NCI-H2107 treated with DMSO at 0.1 percent for 48 hours (cell line): Measurements from ENCODE around the gene SELENOM.
"Not testable (repeated sequence)": the region's sequence is repeated elsewhere in the genome, so short reads cannot be mapped to it uniquely, and the experiment has no call there.

Experiments used
- DNase-seq: peaks from one replicate; lab custom pipeline; 2025; ENCODE audit not compliant: unreplicated experiment; lab: John Stamatoyannopoulos, UW

The SELENOM gene

DNA sequence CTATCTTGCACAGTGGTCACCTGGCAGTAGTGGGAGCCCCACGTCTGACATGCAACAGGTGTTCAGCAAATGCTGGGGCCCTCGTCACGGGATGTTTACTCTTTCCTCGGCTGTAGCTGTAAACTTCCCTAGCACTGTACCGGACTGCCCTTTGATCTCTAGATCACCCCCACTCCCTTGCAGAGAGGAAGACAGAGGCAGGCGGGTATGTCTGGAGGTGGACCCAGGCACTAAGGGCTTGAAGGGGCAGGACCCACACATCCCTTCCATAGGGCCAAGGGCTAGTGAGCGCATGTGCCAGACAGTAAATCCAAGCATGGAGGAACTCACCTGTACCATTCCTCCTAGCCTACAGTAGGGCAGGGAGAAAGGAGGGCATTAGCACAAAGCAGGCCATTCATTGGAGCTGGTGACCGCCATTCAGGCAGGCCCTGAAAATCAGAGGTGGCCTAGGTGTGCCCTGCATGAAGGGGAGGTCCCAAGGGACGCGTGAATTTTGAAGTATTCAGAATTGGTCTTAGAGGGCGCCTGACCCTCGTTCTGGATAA, 28.2 kb downstream of the SELENOM start:
- no peak for DNase-seq

DNA sequence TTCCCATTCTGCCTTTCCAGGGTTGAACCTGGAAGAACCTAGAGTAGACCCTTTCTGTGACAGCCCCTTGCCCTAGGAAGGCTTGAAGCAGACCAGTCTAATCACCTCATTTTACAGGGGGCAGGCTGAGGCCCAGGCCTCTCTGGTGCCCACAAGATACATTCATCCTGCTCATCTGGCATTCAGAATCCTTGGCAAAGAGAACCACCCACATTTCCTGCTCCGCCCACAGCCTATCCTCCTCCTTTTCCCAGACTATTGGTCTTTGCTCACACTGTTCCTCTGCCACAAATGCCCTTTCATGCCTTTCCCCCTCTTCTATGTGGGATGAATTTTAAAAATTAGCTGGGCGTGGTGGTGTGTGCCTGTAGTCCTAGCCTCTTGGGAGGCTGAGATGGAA, 29.0 kb downstream of the SELENOM start:
- not testable (repeated sequence) for DNase-seq

DNA sequence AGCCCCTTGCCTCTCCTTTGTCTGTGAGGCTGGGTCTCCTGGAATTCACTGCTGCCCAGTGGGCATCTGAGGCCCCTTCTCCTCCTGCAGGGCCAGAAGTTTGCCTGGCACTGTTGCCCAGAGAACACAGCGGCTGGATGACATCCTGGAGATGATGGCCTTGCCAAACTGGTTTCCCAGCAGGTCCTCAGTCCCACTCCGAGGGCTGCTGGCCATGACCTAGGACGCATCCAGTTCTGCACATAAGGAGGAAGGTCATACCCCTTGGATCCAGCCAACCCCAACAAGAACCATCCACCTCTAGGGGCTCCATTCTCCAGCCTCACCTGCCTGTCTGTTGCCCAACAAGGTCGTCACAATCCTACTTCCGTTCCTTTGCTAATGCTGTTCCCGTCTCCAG, 29.7 kb downstream of the SELENOM start:
- no peak for DNase-seq

DNA sequence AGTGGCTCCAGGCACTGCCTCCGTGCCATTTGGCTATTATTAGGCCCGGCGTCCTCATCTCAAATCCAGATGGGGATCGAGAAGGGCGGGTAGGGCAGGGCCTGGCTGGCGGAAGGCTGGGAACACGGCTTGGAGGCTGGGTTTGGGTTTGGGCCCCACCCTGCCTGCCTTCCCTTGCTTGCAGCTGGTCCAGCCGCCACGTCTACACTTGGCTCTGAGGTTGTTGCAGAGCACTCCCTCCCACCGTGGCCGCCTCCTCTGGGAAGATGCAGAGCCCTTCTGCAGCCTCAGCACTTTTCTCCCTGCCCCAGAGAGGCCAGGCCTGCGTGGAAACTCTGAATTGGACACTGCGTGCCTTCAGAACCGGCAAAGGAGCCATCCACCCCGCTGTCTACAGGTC, 31.4 kb downstream of the SELENOM start:
- no peak for DNase-seq

DNA sequence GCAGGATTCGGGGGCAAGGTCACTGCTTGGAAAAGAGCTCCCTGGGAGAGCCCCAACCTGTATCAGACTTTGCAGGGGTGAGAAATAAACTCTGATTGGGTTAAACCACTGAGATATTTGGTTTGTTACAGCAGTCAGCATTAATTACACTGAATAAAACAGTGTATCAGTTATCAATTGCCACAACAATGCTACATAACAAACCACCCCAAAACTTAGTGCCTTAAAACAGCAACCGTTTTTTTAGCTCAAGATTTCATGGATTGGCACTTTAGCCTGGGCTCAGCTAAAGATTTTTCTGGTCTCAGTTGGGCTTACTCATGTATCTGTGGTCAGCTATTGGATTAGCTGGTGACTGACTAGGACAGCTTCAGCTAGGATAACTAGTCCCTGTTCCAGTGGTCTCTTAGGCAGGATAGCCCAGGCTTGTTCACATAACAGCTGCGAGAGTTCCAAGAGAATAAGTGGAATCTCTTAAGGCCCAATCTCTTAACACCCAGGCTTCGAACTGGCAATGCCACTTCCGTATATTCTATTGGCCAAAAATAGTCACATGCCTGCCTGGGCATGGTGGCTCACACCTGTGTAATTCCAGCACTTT, 33.7 kb downstream of the SELENOM start:
- not testable (repeated sequence) for DNase-seq

DNA sequence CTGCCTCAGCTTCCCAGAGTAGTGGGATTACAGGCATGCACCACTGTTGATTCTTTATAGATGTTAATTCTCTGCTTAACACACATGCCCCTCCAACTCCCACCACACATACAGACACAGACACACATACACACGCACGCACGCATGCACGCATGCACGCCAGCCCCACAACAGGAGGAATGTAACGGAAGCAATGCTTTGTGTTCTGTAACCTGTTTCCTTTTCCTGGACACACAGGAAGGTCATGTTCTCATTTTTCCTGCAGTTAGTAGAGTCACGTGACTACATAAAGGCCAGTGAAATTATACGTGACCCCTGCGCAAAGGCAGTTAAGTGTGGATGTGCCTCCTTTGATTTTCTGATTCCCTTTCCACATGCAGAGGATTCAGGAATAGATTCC, 34.2 kb downstream of the SELENOM start:
- DNase-seq: not testable (repeated sequence)

DNA sequence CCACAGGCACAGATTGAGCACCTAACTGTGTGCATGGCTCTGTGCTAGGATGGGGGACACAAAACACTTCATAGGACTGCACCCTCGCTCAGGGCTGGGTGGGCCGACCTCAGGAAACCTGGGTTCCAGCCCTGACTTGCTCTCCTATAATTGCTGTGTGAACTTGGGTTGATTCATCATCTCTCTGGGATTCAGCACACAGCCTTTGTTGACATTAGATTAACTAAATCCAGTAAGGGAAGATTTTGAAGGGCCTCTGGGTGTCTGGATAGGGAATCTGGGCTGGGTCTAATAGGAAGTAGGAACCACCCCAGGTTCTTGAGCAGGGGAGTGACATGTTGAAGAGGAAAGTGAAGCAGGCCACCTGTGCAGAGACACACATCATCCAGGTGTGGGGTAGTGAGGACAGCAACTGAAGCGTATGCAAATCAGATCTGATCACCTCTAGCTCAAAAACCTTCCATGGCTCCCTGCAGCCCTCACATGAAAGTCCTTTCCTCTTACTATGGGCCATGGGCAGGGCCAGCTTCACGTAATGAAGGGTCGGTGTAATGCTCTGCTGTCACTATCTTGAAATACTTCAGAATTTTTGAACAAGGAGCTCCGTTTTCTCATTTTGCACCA, 37.6 kb downstream of the SELENOM start:
- DNase-seq: not testable (repeated sequence)

DNA sequence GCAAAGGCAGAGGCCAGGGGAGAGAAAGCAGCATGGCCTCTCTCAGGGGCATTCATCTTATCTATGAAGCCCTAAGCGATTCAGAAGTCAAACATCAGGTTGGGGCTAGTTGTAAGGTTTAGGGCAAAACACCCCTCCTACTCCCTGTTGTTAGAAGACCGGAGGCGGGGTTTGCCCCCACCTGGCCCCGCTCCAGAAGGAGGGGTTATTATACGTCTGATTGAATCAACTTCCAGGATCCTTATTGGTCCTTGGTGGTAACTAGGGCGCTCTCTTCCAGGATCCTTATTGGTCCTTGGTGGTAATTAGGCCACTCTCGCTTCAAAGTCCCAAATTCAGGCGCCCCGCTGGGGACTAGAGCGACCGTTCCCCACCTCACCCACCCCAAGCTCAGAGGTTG, 38.4 kb downstream of the SELENOM start:
- DNase-seq: no peak

DNA sequence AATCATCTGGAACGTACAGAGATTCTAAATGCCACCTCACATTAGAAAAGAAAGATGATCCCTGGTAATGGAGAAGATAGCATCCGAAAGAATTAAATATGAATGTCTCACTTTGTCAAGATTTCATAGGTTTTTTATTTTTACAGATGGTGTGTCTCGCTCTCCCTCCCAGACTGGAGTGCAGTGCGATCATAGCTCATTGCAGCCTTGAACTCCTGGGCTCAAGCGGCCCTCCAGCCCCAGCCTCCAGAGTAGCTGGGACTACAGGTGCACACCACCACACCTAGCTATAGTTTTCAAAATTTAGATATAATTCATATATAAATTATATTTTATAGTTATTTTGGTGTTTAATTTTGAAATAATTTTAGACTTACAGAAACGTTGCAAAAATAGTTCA, 43.0 kb downstream of the SELENOM start:
- no peak for DNase-seq

DNA sequence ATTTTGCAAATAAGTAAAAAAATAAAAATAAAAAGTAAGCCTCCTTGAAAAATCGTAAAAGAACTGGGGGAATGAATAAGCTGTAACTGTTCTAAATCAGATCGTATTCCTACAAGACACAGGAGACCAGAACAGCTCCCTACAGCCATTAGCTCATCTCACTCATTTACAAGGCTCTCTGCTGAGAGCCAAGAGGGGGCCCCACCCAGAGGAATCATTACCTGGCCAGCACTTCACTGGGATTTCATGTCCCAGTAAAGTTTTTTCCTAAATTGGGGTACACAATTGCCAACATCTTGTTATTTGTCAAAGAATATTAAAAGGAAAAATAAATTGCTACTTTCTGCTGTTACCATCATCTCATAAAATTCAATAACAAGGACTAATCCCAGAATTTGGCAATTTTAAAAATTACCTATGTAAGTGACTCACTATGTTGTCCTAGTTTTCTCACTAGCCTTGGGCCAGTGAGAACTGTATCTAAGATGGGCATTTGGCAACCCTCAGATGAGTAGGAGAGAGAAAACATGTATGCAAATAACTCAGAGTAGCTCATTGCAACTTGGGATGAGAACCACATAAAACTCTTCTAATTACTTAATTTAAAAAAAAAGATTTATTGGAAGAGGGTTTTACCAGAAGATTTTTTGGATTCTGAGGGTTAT, 44.7 kb downstream of the SELENOM start:
- no peak for DNase-seq

DNA sequence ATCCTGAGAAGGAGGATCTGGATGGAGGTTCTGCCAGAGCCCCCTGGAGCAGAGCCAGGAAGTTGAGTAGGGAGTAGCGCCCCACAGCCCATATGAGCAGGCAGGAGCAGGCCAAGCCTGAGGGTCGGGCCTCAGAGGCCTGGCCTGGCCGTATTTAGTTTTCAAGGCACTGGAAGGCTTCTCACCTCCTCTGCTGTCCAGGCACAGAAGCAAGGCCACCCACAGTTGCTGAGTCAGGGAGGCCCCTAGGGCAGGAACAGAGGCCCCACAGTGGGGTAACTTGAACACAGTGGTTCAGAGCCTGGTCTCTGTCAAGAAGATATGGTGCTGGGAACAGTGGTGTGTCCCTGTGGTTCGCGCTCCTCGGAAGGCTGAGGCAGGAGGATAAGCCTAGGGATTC, 47.7 kb downstream of the SELENOM start:
- DNase-seq: not testable (repeated sequence)

DNA sequence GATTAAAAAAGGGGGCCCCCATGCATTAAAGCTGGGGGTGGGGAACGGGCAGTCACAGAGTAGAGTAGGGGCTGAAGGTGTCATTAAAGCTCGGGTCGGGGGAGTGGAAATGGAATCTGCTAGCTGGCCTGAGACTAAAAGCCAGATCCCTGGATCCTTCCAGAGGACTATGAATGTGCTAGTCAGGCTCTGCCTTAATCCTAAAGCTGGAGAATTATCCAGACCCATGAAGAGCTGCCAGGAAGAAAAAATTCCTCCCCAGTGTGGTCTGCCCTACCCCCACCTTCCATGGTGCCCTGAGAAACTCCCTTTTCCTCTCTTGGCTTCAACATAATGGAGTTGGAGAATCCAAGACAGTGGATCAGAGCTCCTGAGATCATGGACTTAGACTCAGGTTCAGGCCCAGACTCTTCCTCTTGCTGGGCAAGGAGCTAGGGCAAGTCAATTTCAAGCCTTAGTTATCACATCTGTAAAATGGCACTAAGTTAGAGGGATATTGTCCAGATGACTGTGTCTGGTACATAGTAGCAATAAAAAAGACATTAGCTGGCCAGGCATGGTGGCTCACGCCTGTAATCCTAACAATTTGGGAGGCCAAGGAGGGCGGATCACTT, 50.3 kb downstream of the SELENOM start:
- no peak for DNase-seq

DNA sequence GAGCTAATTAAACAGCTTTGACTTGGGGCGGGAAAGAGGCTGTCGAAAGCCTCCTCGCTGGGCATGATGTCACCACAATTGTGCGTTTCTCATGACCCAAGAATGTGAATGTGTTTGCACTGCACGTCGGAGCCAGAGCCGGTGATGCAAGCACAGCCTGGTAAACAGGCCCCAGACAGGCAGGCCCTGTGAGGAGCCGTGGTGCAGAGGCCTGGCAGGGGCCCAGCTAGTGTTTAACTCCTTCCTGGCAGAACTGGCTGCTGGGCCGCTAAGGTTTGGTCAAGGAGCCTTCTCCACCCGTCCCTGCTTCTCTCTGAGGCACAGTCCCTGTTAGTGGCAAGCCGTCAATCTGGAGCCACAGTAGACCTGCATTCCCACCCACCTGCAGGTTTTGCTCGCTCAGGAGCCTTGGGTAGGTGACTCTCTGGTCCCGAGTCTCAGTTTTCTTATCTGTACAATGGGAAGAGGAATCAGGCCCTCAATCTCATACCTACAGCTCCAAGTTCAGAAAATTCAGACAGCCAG, 51.7 kb downstream of the SELENOM start:
- DNase-seq: peak; percentile 3

DNA sequence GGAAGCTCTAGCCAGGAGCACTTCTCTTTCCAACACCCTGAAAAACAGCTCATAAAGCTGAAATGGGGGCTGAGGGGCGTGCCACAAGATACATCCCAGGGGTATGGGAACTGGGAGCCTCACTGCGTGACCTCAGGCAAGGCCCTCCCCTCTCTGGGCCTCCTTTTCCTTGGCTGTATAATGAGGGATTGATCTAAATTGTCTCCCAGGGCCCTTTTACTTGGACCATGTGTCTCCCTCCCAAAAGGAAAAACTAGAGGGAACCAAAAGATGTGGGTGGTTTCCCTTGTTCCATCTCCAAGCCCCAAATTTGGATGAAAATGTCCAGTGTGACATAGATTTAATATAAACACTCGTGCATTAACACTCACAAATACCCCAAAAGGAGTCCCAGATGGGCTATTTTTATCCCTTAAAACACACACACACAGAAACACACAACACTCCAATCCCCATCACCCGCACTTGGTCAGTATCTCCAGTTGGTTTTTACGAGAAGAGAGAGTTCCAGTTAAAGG, 52.2 kb downstream of the SELENOM start:
- DNase-seq: no peak
